Measurements from ENCODE around the gene SAMD5.

The SAMD5 gene
- 0 to 0.10 reads per million in 2 donors for total RNA-seq

- no peak for DNase-seq
Measured at GRCh38 chr6:147508042-147508865, at the start of gene SAMD5. TSS of gene SAMD5 (plus strand) at chr6:147508690. CDS start at chr6:147508929, 239 bp downstream.

DNA sequence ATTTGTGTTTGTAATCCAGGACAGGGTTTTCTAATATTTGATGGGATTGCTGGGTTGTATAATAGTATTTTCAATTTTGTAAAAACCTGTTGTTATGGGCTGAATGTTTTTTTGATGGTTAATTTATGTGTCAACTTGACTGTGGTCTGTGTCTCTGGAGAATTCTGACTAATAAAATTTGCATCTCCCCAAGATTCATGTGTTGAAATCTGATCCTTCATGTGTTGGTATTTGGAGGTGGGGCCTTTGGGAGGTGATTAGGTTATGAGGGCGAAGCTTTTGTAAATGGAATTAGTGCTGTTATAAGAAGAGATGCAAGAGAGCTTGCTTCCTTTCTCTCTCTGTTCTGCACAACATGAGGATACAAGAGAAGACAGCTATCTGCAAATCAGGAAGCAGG, 48.7 kb upstream of the SAMD5 start:
- no peak for DNase-seq

DNA sequence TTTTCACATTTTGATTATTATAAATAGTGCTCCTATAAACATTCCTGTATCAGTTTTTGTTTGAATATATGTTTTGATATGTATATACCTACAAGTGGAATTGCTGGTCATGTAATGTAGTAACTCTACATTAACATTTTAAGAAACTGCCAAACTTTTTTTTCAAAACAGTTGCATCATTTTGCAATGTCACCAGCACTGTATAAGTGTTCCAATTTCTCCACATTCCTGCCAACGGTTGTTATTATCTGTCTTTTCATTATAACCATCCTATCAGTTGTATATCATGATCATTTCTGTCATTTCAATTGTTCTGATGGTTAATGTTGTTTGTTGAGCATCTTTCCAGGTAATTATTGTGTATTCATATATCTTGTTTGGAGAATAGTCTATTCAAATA, 44.8 kb upstream of the SAMD5 start:
- DNase-seq, result no peak

- DNase-seq, result no peak
Measured at GRCh38 chr6:147467428-147467827, 41.1 kb upstream of the SAMD5 start.

GRCh38 chr6:147467886-147468285, 40.6 kb upstream of the SAMD5 start:
- DNase-seq, result no peak

- no peak for DNase-seq
Measured at GRCh38 chr6:147468634-147469033, 39.9 kb upstream of the SAMD5 start.

- DNase-seq, result no peak
Measured at GRCh38 chr6:147479857-147480256, 28.6 kb upstream of the SAMD5 start.

DNA sequence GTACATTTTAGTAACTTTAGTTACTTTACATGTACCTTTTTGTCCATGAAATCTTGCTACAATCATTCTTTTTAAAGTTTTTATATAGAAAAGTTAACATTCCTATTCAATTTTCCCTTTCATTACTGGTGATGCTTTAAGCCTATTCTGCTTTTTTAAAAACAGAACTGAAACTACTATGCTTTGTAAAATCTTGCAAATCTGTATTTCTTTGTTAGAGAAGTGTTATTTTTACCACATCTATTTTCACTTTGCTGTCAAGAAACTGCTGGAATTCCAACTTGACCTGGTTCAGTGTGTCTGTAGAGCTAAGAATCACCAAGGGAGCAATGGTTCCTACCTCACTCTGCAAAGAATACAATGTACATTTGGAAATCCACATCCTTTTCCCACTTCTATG, 21.8 kb upstream of the SAMD5 start:
- no peak for DNase-seq

GRCh38 chr6:147497472-147497871, 11.0 kb upstream of the SAMD5 start:
- no peak for DNase-seq

GRCh38 chr6:147503587-147503986, 4.9 kb upstream of the SAMD5 start:
- no peak for DNase-seq

DNA sequence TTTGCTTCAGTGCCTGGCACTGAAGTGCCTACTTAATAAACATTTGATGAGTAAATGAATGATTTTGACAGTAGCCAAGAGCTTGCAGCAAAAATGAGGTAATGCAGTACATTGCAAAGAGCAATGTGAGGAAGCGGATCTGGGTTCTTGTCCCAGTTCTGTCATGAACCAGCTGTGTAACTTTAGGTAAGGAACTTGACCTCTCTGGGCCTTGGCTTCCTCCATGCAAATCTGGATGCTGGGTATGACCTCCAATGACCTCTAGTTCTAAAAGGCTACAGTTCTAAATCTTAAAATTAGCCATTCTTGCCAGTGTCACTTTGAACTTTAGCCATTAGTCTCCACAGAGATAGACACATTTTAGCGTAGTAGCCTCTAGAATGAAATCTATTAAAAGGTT, 3.6 kb upstream of the SAMD5 start:
- DNase-seq, result no peak

- DNase-seq, result no peak
Measured at GRCh38 chr6:147506704-147507114, 1.8 kb upstream of the SAMD5 start.

- no peak for DNase-seq
Measured at GRCh38 chr6:147507162-147508041, 1.1 kb upstream of the SAMD5 start.

GRCh38 chr6:147508866-147509608, 547 bp downstream of the SAMD5 start:
- DNase-seq, result no peak

DNA sequence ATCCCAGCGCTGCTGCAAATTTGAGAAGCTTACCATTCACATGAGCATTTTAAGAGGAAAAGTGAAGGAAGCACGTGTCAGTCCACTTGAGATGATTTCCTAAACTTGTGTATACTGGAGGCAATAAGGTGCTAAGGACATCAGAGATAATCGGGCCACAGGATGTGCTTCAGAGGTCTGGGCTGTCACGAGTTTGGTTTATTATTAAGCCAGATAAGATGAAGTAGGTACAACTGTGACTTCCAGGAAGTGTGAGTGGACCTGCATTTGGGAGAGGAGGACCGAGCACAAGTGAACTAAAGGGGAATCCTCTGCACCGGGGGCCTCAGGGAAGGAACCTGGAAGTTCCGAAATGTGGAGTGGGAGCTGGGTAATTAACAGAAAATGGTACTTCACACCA, 1.4 kb downstream of the SAMD5 start:
- no peak for DNase-seq

DNA sequence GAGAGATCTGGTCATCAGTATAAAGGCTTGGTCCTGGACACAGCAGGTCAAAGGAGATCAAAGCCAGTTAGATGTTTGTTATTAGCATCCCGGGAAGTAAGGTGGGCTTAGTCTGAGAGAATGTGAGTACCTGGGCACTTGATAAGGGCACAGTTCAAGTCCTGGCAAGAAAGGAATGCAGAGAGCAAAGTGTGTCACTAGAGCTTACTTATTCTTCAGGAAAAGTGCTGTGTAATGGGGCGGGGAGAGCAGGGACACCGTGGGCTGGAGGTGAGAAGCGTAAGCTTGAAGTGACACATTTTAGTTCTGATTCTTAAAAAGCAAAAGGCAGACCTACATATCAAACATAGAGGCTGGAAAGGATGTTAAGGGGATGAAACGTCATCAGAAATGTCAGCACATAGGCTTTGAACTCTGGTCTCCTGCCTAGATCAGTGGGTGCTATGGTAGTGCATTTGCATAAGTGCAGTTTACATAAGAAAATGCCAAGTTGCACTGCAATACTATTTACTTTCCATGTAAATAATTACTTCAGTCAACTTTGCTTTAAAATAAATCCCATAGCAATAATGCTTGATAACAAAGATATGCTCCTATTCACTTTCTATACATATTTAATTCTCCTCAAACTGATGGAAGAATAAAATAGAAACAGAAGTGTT, 2.6 kb downstream of the SAMD5 start:
- no peak for DNase-seq

DNA sequence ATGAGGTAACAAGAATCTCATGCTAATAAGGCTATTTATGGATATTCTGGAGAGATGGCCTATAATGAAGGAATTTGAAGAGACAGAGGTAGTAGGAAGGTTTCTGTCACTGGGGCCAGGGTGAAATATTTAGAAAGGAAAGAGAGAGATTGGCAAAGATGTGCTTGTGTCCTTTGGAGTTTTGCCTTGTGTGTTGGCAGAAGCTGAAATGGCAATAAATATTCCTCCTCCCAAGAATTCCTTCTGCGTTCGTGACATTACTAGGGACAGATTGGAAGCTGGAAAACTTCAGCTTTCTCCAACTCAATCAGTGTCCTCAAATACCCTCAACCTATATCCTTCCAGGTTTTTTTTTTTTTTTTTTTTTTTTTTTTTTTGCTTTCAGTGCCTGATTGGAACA, 6.3 kb downstream of the SAMD5 start:
- DNase-seq, result no peak

GRCh38 chr6:147515327-147515726, 6.8 kb downstream of the SAMD5 start:
- no peak for DNase-seq

- no peak for DNase-seq
Measured at GRCh38 chr6:147522597-147522996, 14.1 kb downstream of the SAMD5 start.

- DNase-seq, result no peak
Measured at GRCh38 chr6:147525519-147526209, 17.2 kb downstream of the SAMD5 start.

DNA sequence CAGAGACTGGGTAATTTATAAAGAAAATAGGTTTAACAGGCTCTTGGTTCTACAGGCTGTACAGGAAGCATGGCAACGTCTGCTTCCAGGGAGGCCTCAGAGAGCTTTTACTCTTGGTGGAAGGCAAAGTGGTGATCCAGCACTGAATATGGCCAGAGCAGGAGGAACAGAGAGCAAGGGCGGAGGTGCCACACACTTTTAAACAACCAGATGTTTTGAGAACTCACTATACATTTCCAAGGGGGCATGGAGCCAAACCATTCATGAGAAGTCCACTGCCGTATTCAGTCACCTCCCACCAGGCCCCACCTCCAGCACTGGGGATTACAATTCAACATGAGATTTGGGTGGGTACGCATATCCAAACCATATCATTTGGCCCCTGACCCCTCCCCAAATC, 18.7 kb downstream of the SAMD5 start:
- no peak for DNase-seq
